ENCODE results near the gene CGREF1. TPM values are rescaled to one million over a fixed set of nuclear protein-coding genes. Genes with fewer than 3 reads are reported as not detected.
A peak's percentile ranks its signal among the peaks of the same experiment; 100 is the strongest.

Gene CGREF1
- total and polyA plus RNA-seq, 2 donors (not counting 1 experiment from before 2014, with no cell fraction given), result not detected

- Histone ChIP-seq H2AFZ (ENCODE audit: insufficient read depth, low read depth, low read length, poor library complexity, severe bottlenecking) (no peak overlapping the region), H3K27me3 (replicated peaks in 1 of 4; ENCODE audit: control extremely low read depth in 1 of 4, control insufficient read depth in 3 of 4, insufficient read depth in 4 of 4, low read length in 3 of 4) (peaks cover 0 to 2% (median 0%) of the 10 kb centered on the region in 4 experiments), H3K4me2 (replicated peaks; ENCODE audit: low read depth, low read length, poor library complexity, severe bottlenecking) (no peak overlapping the region), H3K9me3 (ENCODE audit: control extremely low read depth in 1 of 3, control insufficient read depth in 2 of 3, insufficient read depth in 1 of 3, low read length in 2 of 3) (no peaks in the 10 kb centered on the region), H3K36me3 (replicated peaks in 1 of 2; ENCODE audit: control extremely low read depth in 1 of 2, control insufficient read depth in 1 of 2, extremely low read depth in 1 of 2, insufficient read depth in 2 of 2, low read length in 1 of 2) (no peaks in the 10 kb centered on the region), H3K79me2 (ENCODE audit: control insufficient read depth, insufficient read depth, low read length) (no peaks in the 10 kb centered on the region), H3K4me1 (ENCODE audit: control insufficient read depth in 2 of 2, insufficient read depth in 2 of 2, low read length in 2 of 2) (peaks cover 8 to 9% of the 10 kb centered on the region in 2 donors), H4K20me1 (ENCODE audit: control insufficient read depth, insufficient read depth, low read length, poor library complexity, severe bottlenecking) (no peaks in the 10 kb centered on the region), H3K4me3 (ENCODE audit: control extremely low read depth in 1 of 5, extremely low read depth in 1 of 5, insufficient read depth in 1 of 5, low read depth in 2 of 5, low read length in 4 of 5) (no peak overlapping the region), H3K27ac (ENCODE audit: low read length in 2 of 2) (no peak overlapping the region), H3K9ac (ENCODE audit: low read length) (no peak overlapping the region)
- ATAC-seq (ENCODE audit: low read depth) (no peak), DNase-seq (no peak)
- POLR2A ChIA-PET, result no interaction called here
- H3K4me3 Mint-ChIP-seq, result no peak overlapping the region
- H3K9me3 Mint-ChIP-seq (ENCODE audit: insufficient read depth), result no peaks in the 10 kb centered on the region
- TF ChIP-seq EZH2 (IDR thresholded peaks at IDR 0.05; ENCODE audit: borderline replicate concordance, insufficient read depth, low read depth, low read length, poor library complexity, severe bottlenecking) (no peak), CTCF (IDR thresholded peaks at IDR 0.05) (no peak)
- CTCF ChIA-PET, result interaction anchor here (1.2 kb wide), 1 partner anchor 11 kb away, joined by 5 read pairs; no protein-coding TSS in a partner anchor
- 92% methylated on average over 6 of the region's 6 CpGs for WGBS (ENCODE audit: insufficient coverage)
- H3K27me3 Mint-ChIP-seq, result peaks cover 3% of the 10 kb centered on the region
- H3K4me1 Mint-ChIP-seq, result peaks cover 9% of the 10 kb centered on the region
- no peak overlapping the region for H3K27ac Mint-ChIP-seq
- intact Hi-C loops (cut with micrococcal nuclease), result no loop called here
These were observed 40.3 kb upstream of the CGREF1 start for GRCh38 chr2:27159271-27159670.

- no peak for TF ChIP-seq EZH2 (IDR thresholded peaks at IDR 0.05; ENCODE audit: borderline replicate concordance, insufficient read depth, low read depth, low read length, poor library complexity, severe bottlenecking)
- no peak for TF ChIP-seq CTCF (IDR thresholded peaks at IDR 0.05)
- Histone ChIP-seq H3K4me1 (ENCODE audit: control insufficient read depth in 2 of 2, insufficient read depth in 2 of 2, low read length in 2 of 2) (peaks cover 1 to 3% of the 10 kb centered on the region in 2 donors), H3K4me2 (replicated peaks; ENCODE audit: low read depth, low read length, poor library complexity, severe bottlenecking) (no peak overlapping the region), H3K4me3 (ENCODE audit: control extremely low read depth in 1 of 5, extremely low read depth in 1 of 5, insufficient read depth in 1 of 5, low read depth in 2 of 5, low read length in 4 of 5) (no peak overlapping the region), H3K27me3 (replicated peaks in 1 of 4; ENCODE audit: control extremely low read depth in 1 of 4, control insufficient read depth in 3 of 4, insufficient read depth in 4 of 4, low read length in 3 of 4) (peaks cover 0 to 4% (median 0%) of the 10 kb centered on the region in 4 experiments), H4K20me1 (ENCODE audit: control insufficient read depth, insufficient read depth, low read length, poor library complexity, severe bottlenecking) (no peaks in the 10 kb centered on the region), H3K27ac (ENCODE audit: low read length in 2 of 2) (no peak overlapping the region), H3K9me3 (ENCODE audit: control extremely low read depth in 1 of 3, control insufficient read depth in 2 of 3, insufficient read depth in 1 of 3, low read length in 2 of 3) (no peaks in the 10 kb centered on the region), H3K79me2 (ENCODE audit: control insufficient read depth, insufficient read depth, low read length) (no peaks in the 10 kb centered on the region), H3K9ac (ENCODE audit: low read length) (no peak overlapping the region), H2AFZ (ENCODE audit: insufficient read depth, low read depth, low read length, poor library complexity, severe bottlenecking) (no peak overlapping the region), H3K36me3 (replicated peaks in 1 of 2; ENCODE audit: control extremely low read depth in 1 of 2, control insufficient read depth in 1 of 2, extremely low read depth in 1 of 2, insufficient read depth in 2 of 2, low read length in 1 of 2) (no peaks in the 10 kb centered on the region)
- Mint-ChIP-seq H3K27me3 (peaks cover 3% of the 10 kb centered on the region), H3K27ac (peak overlapping the region; percentile 3), H3K4me3 (no peak overlapping the region), H3K9me3 (ENCODE audit: insufficient read depth) (no peaks in the 10 kb centered on the region), H3K4me1 (peaks cover 3% of the 10 kb centered on the region)
- ATAC-seq (ENCODE audit: low read depth), result no peak
- DNase-seq, result no peak
- ChIA-PET POLR2A (no interaction called here), CTCF (interaction anchor here (0.7 to 1.2 kb wide), 2 partner anchors 12 to 163 kb away, joined by 3 to 5 read pairs; no protein-coding TSS in a partner anchor)
- intact Hi-C loops (cut with micrococcal nuclease), result no loop called here
- WGBS (ENCODE audit: insufficient coverage), result 91% methylated on average over 5 of the region's 6 CpGs
These were observed 39.5 kb upstream of the CGREF1 start for GRCh38 chr2:27158468-27158867.
